GM12874 (cell line): ENCODE measurements around the gene MTUS2.

Experiments
- TF ChIP-seq, protein P1 (sequence below): IDR thresholded peaks from 2 replicates; pipeline ENCODE4 v1.5.1; 2011; ENCODE audit warnings: low read depth, mild to moderate bottlenecking, control low read depth, low read length, moderate library complexity; ENCODE audit not compliant: insufficient read depth

MTUS2 gene

GRCh38 chr13:29022410-29022809 lies 202.3 kb downstream of the MTUS2 start:
- TF ChIP-seq, protein P1, sequence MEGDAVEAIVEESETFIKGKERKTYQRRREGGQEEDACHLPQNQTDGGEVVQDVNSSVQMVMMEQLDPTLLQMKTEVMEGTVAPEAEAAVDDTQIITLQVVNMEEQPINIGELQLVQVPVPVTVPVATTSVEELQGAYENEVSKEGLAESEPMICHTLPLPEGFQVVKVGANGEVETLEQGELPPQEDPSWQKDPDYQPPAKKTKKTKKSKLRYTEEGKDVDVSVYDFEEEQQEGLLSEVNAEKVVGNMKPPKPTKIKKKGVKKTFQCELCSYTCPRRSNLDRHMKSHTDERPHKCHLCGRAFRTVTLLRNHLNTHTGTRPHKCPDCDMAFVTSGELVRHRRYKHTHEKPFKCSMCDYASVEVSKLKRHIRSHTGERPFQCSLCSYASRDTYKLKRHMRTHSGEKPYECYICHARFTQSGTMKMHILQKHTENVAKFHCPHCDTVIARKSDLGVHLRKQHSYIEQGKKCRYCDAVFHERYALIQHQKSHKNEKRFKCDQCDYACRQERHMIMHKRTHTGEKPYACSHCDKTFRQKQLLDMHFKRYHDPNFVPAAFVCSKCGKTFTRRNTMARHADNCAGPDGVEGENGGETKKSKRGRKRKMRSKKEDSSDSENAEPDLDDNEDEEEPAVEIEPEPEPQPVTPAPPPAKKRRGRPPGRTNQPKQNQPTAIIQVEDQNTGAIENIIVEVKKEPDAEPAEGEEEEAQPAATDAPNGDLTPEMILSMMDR = no peak

DNA sequence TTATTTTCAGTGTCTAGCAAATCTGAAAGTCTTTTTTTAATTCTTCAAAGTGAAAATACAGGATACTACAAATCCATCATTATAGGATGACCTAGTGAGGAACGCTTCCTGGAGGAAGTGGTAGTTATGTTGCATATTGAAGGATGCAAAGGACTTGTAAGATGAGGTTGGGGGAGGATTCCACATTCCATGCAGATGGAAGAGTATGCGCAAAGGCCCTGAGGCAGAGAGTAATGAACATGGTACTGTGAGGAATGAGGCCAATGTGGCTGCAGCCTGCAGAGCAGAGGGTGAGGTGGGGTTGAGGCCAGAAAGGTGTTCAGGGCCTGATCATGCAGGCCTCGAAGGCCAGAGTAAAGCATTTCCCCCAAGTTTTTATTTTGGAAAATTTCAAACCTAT lies 202.8 kb downstream of the MTUS2 start:
- TF ChIP-seq, protein P1 = no peak

DNA sequence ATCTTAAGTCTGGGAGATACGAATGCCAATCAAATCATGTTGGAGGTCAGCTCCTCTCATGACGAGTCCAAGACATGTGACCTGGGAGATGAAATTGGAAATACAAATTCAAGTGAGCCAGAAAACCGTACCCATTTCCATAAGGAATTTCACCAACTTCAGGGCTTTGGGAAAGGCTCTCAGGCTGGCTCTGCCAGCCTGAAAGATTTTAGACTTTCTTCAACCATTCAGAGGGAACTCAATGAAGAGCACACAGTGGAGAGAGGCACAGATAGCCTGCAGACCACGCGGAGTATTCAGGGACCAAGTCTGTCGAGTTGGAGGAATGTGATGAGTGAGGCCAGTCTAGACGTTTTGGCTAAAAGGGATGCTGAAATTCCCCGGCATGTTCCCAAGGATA lies 204.6 kb downstream of the MTUS2 start:
- TF ChIP-seq, protein P1 = no peak

- TF ChIP-seq, protein P1 = no peak
Measured at GRCh38 chr13:29028868-29029267, 208.7 kb downstream of the MTUS2 start.

DNA sequence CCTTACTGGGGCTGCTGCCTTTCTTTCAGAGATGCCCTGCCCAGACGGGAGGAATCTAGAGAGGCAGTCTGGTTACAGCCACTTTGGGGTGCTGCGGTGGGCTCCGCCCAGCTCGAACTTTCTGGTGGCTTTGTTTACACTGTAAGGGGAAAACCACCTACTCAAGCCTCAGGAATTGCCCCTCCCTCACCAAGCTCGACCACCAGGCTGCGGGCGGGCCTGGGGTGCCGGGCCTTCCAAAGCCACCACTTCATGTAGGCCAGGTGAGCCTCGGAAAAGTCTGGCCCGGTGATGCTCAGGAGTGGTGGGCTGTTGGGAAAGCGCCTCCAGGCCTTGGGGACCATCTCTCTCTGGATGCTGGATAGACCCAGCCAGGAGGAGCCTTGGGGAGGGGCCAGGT lies 218.6 kb downstream of the MTUS2 start:
- TF ChIP-seq, protein P1 = no peak

- TF ChIP-seq, protein P1 = no peak
Measured at GRCh38 chr13:29039212-29039611, 219.1 kb downstream of the MTUS2 start.

GRCh38 chr13:29046588-29046987 lies 226.4 kb downstream of the MTUS2 start:
- TF ChIP-seq, protein P1 = no peak

GRCh38 chr13:29049524-29049923 lies 229.4 kb downstream of the MTUS2 start:
- TF ChIP-seq, protein P1 = no peak
